Osteoblast (primary cell): ENCODE data around the gene IL1RAPL1. TPM values are rescaled to one million over a fixed set of nuclear protein-coding genes. Genes with fewer than 3 reads are reported as not detected.

Source experiments
- DNase-seq: peaks from one replicate; pipeline ENCODE4 v3.0.0; 2011; ENCODE audit warnings: low spot score, mixed read lengths; ENCODE audit not compliant: insufficient read length; ENCODE audit errors: missing footprints
- H2AFZ ChIP-seq: 2 replicates; pipeline ENCODE4 v1.6.0; 2011; ENCODE audit warnings: mild to moderate bottlenecking, low read length
- H3K27ac ChIP-seq: 2 replicates; pipeline ENCODE4 v1.5.1; 2011; ENCODE audit warnings: mild to moderate bottlenecking, low read depth, low read length, moderate library complexity
- H3K27me3 ChIP-seq: 2 replicates; pipeline ENCODE4 v1.6.0; 2012; ENCODE audit warnings: mild to moderate bottlenecking, control low read depth, inconsistent platforms, low read length, moderate library complexity; ENCODE audit not compliant: insufficient read depth
- H3K36me3 ChIP-seq: 2 replicates; pipeline ENCODE4 v1.5.1; 2011; ENCODE audit warnings: mild to moderate bottlenecking, low read length, control low read depth, moderate library complexity; ENCODE audit not compliant: insufficient read depth
- H3K4me1 ChIP-seq: 2 replicates; pipeline ENCODE4 v1.5.1; 2011; ENCODE audit warnings: mild to moderate bottlenecking, low read length, control low read depth, moderate library complexity; ENCODE audit not compliant: insufficient read depth
- H3K4me2 ChIP-seq: 2 replicates; pipeline ENCODE4 v1.6.0; 2011; ENCODE audit warnings: mild to moderate bottlenecking, low read length; ENCODE audit not compliant: insufficient read depth
- H3K4me3 ChIP-seq: fragments of 200-600 bp; sonication (generic); 3 replicates; pipeline ENCODE4 v1.5.1; 2012; ENCODE audit warnings: mild to moderate bottlenecking, low read length, inconsistent platforms; ENCODE audit not compliant: insufficient read depth
- H3K79me2 ChIP-seq: 2 replicates; pipeline ENCODE4 v1.6.0; 2012; ENCODE audit warnings: mild to moderate bottlenecking, low read length, control low read depth, inconsistent platforms; ENCODE audit not compliant: insufficient read depth
- H3K9me3 ChIP-seq: 2 replicates; pipeline ENCODE4 v1.5.1; 2011; ENCODE audit warnings: low read depth, low read length, control low read depth
- H4K20me1 ChIP-seq: 2 replicates; pipeline ENCODE4 v1.6.0; 2012; ENCODE audit warnings: mild to moderate bottlenecking, low read length, control low read depth; ENCODE audit not compliant: insufficient read depth
- total RNA-seq: library from RNA; depleted of rRNA; stranded (reverse); fragments of >200 nt; gene quantifications from 2 replicates; pipeline ENCODE4 v1.2.3, GENCODE V29; 2012
- TF ChIP-seq, protein P1 (sequence below): IDR thresholded peaks from 2 replicates; pipeline ENCODE4 v1.5.1; 2011; ENCODE audit warnings: mild to moderate bottlenecking, low read depth, low read length, moderate library complexity; ENCODE audit errors: extremely low read depth

IL1RAPL1 gene
- total RNA-seq, 1 donor, result under 0.01 TPM

GRCh38 chrX:29726811-29727210 is 1139.6 kb downstream of the IL1RAPL1 start:
- no peak overlapping the region for H3K4me3 ChIP-seq
- no peaks in the 10 kb centered on the region for H3K9me3 ChIP-seq
- H3K4me1 ChIP-seq, result no peaks in the 10 kb centered on the region
- H3K27ac ChIP-seq, result no peak overlapping the region
- H3K4me2 ChIP-seq, result no peak overlapping the region
- H3K79me2 ChIP-seq, result no peaks in the 10 kb centered on the region
- no peaks in the 10 kb centered on the region for H4K20me1 ChIP-seq
- H2AFZ ChIP-seq, result no peak overlapping the region
- TF ChIP-seq, protein P1, sequence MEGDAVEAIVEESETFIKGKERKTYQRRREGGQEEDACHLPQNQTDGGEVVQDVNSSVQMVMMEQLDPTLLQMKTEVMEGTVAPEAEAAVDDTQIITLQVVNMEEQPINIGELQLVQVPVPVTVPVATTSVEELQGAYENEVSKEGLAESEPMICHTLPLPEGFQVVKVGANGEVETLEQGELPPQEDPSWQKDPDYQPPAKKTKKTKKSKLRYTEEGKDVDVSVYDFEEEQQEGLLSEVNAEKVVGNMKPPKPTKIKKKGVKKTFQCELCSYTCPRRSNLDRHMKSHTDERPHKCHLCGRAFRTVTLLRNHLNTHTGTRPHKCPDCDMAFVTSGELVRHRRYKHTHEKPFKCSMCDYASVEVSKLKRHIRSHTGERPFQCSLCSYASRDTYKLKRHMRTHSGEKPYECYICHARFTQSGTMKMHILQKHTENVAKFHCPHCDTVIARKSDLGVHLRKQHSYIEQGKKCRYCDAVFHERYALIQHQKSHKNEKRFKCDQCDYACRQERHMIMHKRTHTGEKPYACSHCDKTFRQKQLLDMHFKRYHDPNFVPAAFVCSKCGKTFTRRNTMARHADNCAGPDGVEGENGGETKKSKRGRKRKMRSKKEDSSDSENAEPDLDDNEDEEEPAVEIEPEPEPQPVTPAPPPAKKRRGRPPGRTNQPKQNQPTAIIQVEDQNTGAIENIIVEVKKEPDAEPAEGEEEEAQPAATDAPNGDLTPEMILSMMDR, result no peak
- no peaks in the 10 kb centered on the region for H3K27me3 ChIP-seq
- H3K36me3 ChIP-seq, result no peaks in the 10 kb centered on the region
- no peak for DNase-seq

- Histone ChIP-seq H3K4me3 (no peak overlapping the region), H2AFZ (no peak overlapping the region), H3K4me1 (no peaks in the 10 kb centered on the region), H3K27ac (no peak overlapping the region), H4K20me1 (no peaks in the 10 kb centered on the region), H3K36me3 (no peaks in the 10 kb centered on the region), H3K9me3 (no peaks in the 10 kb centered on the region), H3K4me2 (no peak overlapping the region), H3K79me2 (no peaks in the 10 kb centered on the region), H3K27me3 (no peaks in the 10 kb centered on the region)
- DNase-seq, result peak; percentile 34
- TF ChIP-seq, protein P1, result no peak
Observed at GRCh38 chrX:29728639-29729038, 1141.4 kb downstream of the IL1RAPL1 start.

- Histone ChIP-seq H3K9me3 (no peaks in the 10 kb centered on the region), H3K27me3 (no peaks in the 10 kb centered on the region), H3K27ac (no peak overlapping the region), H4K20me1 (no peaks in the 10 kb centered on the region), H3K36me3 (no peaks in the 10 kb centered on the region), H2AFZ (no peak overlapping the region), H3K4me1 (no peaks in the 10 kb centered on the region), H3K4me2 (no peak overlapping the region), H3K79me2 (no peaks in the 10 kb centered on the region), H3K4me3 (no peak overlapping the region)
- TF ChIP-seq, protein P1, result no peak
- DNase-seq, result no peak
Observed at GRCh38 chrX:29744966-29745365, 1157.7 kb downstream of the IL1RAPL1 start.

GRCh38 chrX:29746326-29746725 is 1159.1 kb downstream of the IL1RAPL1 start:
- no peak overlapping the region for H3K4me2 ChIP-seq
- H3K36me3 ChIP-seq, result no peaks in the 10 kb centered on the region
- DNase-seq, result no peak

More at GRCh38 chrX:29746326-29746725, 1159.1 kb downstream of the IL1RAPL1 start:
- H2AFZ ChIP-seq, result no peak overlapping the region
- H3K4me3 ChIP-seq, result no peak overlapping the region
- no peaks in the 10 kb centered on the region for H4K20me1 ChIP-seq
- no peaks in the 10 kb centered on the region for H3K9me3 ChIP-seq
- H3K27me3 ChIP-seq, result no peaks in the 10 kb centered on the region
- TF ChIP-seq, protein P1, result no peak
- no peaks in the 10 kb centered on the region for H3K79me2 ChIP-seq
- no peak overlapping the region for H3K27ac ChIP-seq
- no peaks in the 10 kb centered on the region for H3K4me1 ChIP-seq
